ENCODE data around the gene AKAP6. TPM values are rescaled to one million over a fixed set of nuclear protein-coding genes. Genes with fewer than 3 reads are reported as not detected.
"Not testable (repeated sequence)": the region's sequence is repeated elsewhere in the genome, so short reads cannot be mapped to it uniquely, and the experiment has no call there.

The AKAP6 gene
- total RNA-seq, 6 experiments from 2014 or later = 1.7 to 9.6 (median 4.3) TPM

GRCh38 chr14:32367516-32367915 is 38.4 kb downstream of the AKAP6 start:
- Histone ChIP-seq H3K27me3 (no peaks in the 10 kb centered on the region), H3K4me1 (no peaks in the 10 kb centered on the region), H3K36me3 (no peaks in the 10 kb centered on the region), H3K9me3 (no peaks in the 10 kb centered on the region), H3K27ac (no peak overlapping the region), H3K4me3 (no peak overlapping the region)
- TF ChIP-seq CTCF (IDR thresholded peaks at IDR 0.05) (no peak), POLR2A (IDR thresholded peaks at IDR 0.05) (no peak)
- intact Hi-C loops (cut with DNase I) = no loop called here
- DNase-seq (no peak), ATAC-seq (no peak)

GRCh38 chr14:32368107-32368506 is 39.0 kb downstream of the AKAP6 start:
- H3K27me3 ChIP-seq = no peaks in the 10 kb centered on the region
- H3K27ac ChIP-seq = no peak overlapping the region
- H3K36me3 ChIP-seq = no peaks in the 10 kb centered on the region
- no peak for DNase-seq
- H3K4me3 ChIP-seq = no peak overlapping the region
- ATAC-seq = no peak
- WGBS (ENCODE audit: insufficient coverage, low coverage, low lambda C conversion rate, missing lambda C conversion rate) = 95% methylated on average over 3 of the region's 3 CpGs
- TF ChIP-seq CTCF (IDR thresholded peaks at IDR 0.05) (no peak), POLR2A (IDR thresholded peaks at IDR 0.05) (no peak)
- no peaks in the 10 kb centered on the region for H3K4me1 ChIP-seq
- no peaks in the 10 kb centered on the region for H3K9me3 ChIP-seq
- intact Hi-C loops (cut with DNase I) = no loop called here

DNA sequence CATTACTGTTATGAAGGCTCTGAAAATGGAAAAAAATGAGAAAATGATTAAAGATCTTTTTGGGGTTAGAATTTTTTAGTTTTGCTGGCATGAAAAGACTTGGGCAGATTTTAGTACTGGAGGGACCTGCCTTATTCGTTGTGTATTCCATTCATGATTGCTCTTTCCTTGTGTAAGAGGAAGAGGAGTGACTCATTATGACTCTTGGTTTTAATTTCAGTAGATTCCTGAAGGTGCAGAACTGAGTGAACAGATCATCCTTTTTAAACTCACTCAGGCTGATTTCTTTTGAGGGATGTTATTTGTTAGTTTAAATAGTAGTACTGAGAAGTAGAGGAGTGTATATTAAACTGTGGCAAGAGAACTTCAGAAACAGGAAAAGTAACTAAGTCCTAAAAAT is 41.6 kb downstream of the AKAP6 start:
- no peaks in the 10 kb centered on the region for H3K4me1 ChIP-seq
- WGBS (ENCODE audit: insufficient coverage, low coverage, low lambda C conversion rate, missing lambda C conversion rate) = 28% methylated on average over 1 of the region's 1 CpG

GRCh38 chr14:32372154-32372553 is 43.1 kb downstream of the AKAP6 start:
- H3K27ac ChIP-seq = no peak overlapping the region
- 76% methylated on average over 2 of the region's 2 CpGs for WGBS (ENCODE audit: insufficient coverage, low coverage, low lambda C conversion rate, missing lambda C conversion rate)
- H3K9me3 ChIP-seq = no peaks in the 10 kb centered on the region
- intact Hi-C loops (cut with DNase I) = no loop called here
- no peak for DNase-seq
- TF ChIP-seq POLR2A (IDR thresholded peaks at IDR 0.05) (no peak), CTCF (IDR thresholded peaks at IDR 0.05) (no peak)
- H3K27me3 ChIP-seq = no peaks in the 10 kb centered on the region
- no peak for ATAC-seq
- no peaks in the 10 kb centered on the region for H3K36me3 ChIP-seq
- H3K4me3 ChIP-seq = no peak overlapping the region
- no peaks in the 10 kb centered on the region for H3K4me1 ChIP-seq

More for the DNA sequence above, 41.6 kb downstream of the AKAP6 start:
- Histone ChIP-seq H3K36me3 (no peaks in the 10 kb centered on the region), H3K27ac (no peak overlapping the region), H3K4me3 (no peak overlapping the region), H3K9me3 (no peaks in the 10 kb centered on the region), H3K27me3 (no peaks in the 10 kb centered on the region)
- DNase-seq (no peak), ATAC-seq (peak in 1 of 4 donors; percentile 41)
- intact Hi-C loops (cut with DNase I) = no loop called here
- TF ChIP-seq POLR2A (IDR thresholded peaks at IDR 0.05) = no peak
- no peak for TF ChIP-seq CTCF (IDR thresholded peaks at IDR 0.05)

GRCh38 chr14:32373174-32373573 is 44.1 kb downstream of the AKAP6 start:
- intact Hi-C loops (cut with DNase I) = not testable (repeated sequence)
- WGBS (ENCODE audit: insufficient coverage, low coverage, low lambda C conversion rate, missing lambda C conversion rate) = 95% methylated on average over 3 of the region's 3 CpGs

More at GRCh38 chr14:32373174-32373573, 44.1 kb downstream of the AKAP6 start:
- H3K27ac ChIP-seq, H3K36me3 ChIP-seq, H3K27me3 ChIP-seq, DNase-seq, H3K4me1 ChIP-seq, ATAC-seq, H3K4me3 ChIP-seq, H3K9me3 ChIP-seq: not testable (repeated sequence)

Data from right lobe of liver (tissue), 6 donors.